Fibroblast of villous mesenchyme (primary cell): Measurements from ENCODE around the gene LDB2. TPM values are rescaled to one million over a fixed set of nuclear protein-coding genes. Genes with fewer than 3 reads are reported as not detected.
"Not testable (repeated sequence)": the region's sequence is repeated elsewhere in the genome, so short reads cannot be mapped to it uniquely, and the experiment has no call there.

Experiments used
- DNase-seq: peaks from one replicate; pipeline ENCODE4 v3.0.0-alpha.2; 2010; ENCODE audit warnings: low read depth
- H3K4me3 ChIP-seq: 2 replicates; pipeline ENCODE4 v1.5.1; 2011; ENCODE audit warnings: low read depth, mild to moderate bottlenecking, low read length
- CTCF ChIP-seq: IDR thresholded peaks from 2 replicates; pipeline ENCODE4 v1.5.1; 2012; ENCODE audit warnings: low read depth, mild to moderate bottlenecking, low read length; ENCODE audit not compliant: insufficient read depth
- total RNA-seq: library from RNA; depleted of rRNA; stranded (reverse); fragments of >200 nt; gene quantifications from 2 replicates; pipeline ENCODE4 v1.2.3, GENCODE V29; 2012

LDB2 gene
- total RNA-seq, 1 donor: 19.9 TPM

DNA sequence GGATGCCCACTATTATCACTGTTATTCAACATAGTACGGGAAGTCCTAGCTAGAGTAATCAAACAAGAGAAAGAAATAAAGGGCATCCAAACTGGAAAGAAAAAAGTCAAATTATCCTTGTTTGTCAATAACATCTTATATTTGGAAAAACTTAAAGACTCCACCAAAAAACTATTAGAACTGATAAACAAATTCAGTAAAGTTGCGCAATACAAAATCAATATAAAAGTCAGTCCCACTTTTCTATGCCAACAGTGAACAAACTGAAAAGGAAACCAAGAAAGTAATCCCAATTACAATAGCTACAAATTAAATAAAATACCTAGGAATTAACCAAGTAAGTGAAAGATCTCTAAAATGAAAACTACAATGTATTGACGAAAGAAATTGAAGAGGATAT is 321.3 kb downstream of the LDB2 start:
- TF ChIP-seq CTCF: no peak
- no peak for DNase-seq
- H3K4me3 ChIP-seq: no peak overlapping the region

DNA sequence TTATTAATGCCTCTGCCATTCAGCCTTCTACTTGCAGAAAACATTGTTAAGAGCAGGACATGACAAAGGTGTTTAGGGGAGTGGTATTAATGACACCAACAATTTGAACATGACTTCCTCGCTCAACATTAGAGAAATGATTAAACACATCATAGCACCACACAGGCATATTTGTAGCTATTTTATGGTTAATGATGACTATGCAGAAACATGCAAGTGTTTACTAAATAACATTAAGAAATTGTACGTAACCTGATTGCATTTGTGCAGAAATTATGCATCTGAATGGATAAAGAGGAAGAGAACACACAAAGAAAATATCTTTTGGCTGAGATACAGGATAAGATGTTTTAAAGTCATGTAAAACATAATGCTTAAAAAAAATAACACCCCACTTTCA is 323.5 kb downstream of the LDB2 start:
- no peak for TF ChIP-seq CTCF
- DNase-seq: no peak
- H3K4me3 ChIP-seq: no peak overlapping the region

GRCh38 chr4:16573739-16574138 is 324.7 kb downstream of the LDB2 start:
- no peak overlapping the region for H3K4me3 ChIP-seq
- DNase-seq: peak; percentile 75
- no peak for TF ChIP-seq CTCF

DNA sequence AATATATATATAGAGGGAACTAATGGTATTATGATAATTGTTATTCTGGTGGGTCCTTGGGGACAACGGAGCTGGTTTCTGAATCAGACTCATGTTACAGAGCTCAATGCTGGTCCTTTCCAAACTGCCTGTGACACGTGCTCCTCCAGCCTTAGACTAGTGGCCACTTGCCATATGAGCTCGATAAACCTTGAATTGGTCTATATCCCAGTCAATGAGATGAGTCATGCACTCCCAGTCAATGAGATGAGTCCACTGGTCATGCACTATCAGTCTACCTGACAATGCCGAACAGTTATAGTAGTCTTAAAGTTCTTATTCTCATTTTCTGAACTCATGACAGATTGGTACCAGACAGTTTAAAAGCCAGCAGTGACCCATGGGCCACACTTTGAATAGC is 325.2 kb downstream of the LDB2 start:
- no peak overlapping the region for H3K4me3 ChIP-seq
- no peak for TF ChIP-seq CTCF
- DNase-seq: no peak

DNA sequence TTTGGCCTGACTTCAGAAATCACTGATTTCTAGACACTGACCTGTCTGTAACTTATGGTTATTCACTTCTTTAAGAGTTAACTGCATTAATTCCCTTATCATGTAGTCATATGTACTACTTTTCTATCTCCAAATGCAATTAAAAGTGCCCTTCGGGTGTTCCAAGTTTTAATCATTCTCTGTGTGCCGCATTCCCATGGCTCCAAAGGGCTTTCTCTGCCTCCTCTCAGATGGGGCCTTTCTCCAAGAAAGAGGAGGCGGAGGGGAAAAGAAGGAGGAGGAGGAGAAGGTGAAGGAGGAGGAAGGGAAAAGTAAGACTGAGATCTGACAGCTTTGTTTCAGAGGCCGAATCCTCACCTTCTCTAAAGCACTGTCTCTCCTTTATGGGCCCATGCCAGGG is 325.8 kb downstream of the LDB2 start:
- DNase-seq: no peak
- no peak for TF ChIP-seq CTCF
- no peak overlapping the region for H3K4me3 ChIP-seq

DNA sequence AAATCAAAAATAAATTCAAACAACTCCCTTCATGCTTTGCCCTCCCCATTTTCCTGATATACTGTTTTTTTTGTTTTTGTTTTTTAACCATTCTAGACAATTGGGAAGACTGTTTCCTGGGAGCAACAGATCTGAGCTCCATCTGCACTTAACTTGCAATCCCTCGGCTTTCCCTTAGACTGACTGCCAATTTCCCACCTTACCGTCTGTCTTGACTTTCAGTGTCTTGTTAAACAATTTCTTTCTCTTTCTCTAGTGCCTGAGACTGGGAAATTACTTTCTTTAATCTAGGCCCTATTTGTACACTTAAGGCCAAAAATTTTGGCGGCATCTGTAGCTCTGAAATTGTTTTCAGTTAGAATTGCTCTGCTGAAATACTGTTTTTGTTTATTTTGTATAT is 326.3 kb downstream of the LDB2 start:
- TF ChIP-seq CTCF: no peak
- H3K4me3 ChIP-seq: no peak overlapping the region
- no peak for DNase-seq

DNA sequence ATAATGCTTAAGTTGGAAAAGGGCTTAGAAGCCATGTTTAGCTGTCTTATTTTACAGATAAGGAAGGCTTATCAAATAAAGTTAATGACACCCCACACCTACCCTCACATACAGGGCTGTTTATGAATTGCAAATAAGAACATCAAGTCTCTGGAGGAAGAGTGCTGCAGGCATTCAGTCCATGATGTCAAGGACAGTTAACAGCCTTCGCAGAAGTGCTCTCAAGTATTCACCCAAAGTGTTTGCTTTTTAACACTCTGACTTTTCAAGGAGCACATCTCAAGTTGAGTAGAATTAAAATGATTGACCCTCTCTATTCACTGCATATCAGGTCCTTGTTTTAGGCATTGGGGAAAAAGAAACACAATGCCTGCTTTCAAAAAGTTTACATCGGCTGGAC is 328.7 kb downstream of the LDB2 start:
- no peak overlapping the region for H3K4me3 ChIP-seq
- TF ChIP-seq CTCF: no peak
- no peak for DNase-seq

DNA sequence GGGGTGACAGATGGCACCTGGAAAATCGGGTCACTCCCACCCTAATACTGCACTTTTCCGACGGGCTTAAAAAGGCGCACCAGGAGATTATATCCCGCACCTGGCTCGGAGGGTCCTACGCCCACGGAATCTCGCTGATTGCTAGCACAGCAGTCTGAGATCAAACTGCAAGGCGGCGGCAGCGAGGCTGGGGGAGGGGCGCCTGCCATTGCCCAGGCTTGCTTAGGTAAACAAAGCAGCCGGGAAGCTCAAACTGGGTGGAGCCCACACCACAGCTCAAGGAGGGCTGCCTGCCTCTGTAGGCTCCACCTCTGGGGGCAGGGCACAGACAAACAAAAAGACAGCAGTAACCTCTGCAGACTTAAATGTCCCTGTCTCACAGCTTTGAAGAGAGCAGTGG is 341.1 kb downstream of the LDB2 start:
- not testable (repeated sequence) for H3K4me3 ChIP-seq, DNase-seq
